HS-27A (cell line): ENCODE results near the gene TRIM26.

Experiments
- DNase-seq: peaks from one replicate; pipeline ENCODE4 v3.0.0-alpha.2; 2012; ENCODE audit warnings: low read depth, missing footprints

TRIM26 gene

GRCh38 chr6:30211306-30211705 lies 1.9 kb downstream of the TRIM26 start:
- no peak for DNase-seq

- DNase-seq = no peak
These were observed 5.4 kb downstream of the TRIM26 start for GRCh38 chr6:30207619-30208295.

- no peak for DNase-seq
These were observed 6.2 kb downstream of the TRIM26 start for GRCh38 chr6:30206799-30207618.

- no peak for DNase-seq
These were observed 7.1 kb downstream of the TRIM26 start for GRCh38 chr6:30206152-30206551.

GRCh38 chr6:30204116-30204515 lies 9.1 kb downstream of the TRIM26 start:
- no peak for DNase-seq

GRCh38 chr6:30202366-30202765 lies 10.8 kb downstream of the TRIM26 start:
- no peak for DNase-seq

- DNase-seq = no peak
These were observed 12.5 kb downstream of the TRIM26 start for GRCh38 chr6:30200551-30201281.

GRCh38 chr6:30198166-30199084 lies 14.8 kb downstream of the TRIM26 start:
- DNase-seq = no peak

GRCh38 chr6:30196376-30196775 lies 16.8 kb downstream of the TRIM26 start:
- DNase-seq = no peak

- DNase-seq = no peak
These were observed 17.3 kb downstream of the TRIM26 start for GRCh38 chr6:30195951-30196350.

- no peak for DNase-seq
These were observed 18.2 kb downstream of the TRIM26 start for GRCh38 chr6:30194797-30195690.

- DNase-seq = no peak
These were observed 21.1 kb downstream of the TRIM26 start for GRCh38 chr6:30192076-30192475.

- DNase-seq = no peak
These were observed 24.7 kb downstream of the TRIM26 start for GRCh38 chr6:30188541-30188940.

- DNase-seq = no peak
These were observed 27.2 kb downstream of the TRIM26 start for GRCh38 chr6:30185846-30186484.

GRCh38 chr6:30184417-30185031 lies 28.7 kb downstream of the TRIM26 start:
- no peak for DNase-seq

- DNase-seq = no peak
These were observed 33.1 kb downstream of the TRIM26 start for GRCh38 chr6:30180145-30180544.

GRCh38 chr6:30178837-30179236 lies 34.4 kb downstream of the TRIM26 start:
- no peak for DNase-seq

GRCh38 chr6:30175765-30176164 lies 37.4 kb downstream of the TRIM26 start:
- DNase-seq = no peak

- no peak for DNase-seq
These were observed 40.5 kb downstream of the TRIM26 start for GRCh38 chr6:30172681-30173080.
